Naive thymus-derived CD8-positive, alpha-beta T cell (primary cell): ENCODE results near the gene WDR64. TPM values are rescaled to one million over a fixed set of nuclear protein-coding genes. Genes with fewer than 3 reads are reported as not detected.

Source experiments
- ATAC-seq, 2 donors: fragments of 150-1000 bp; cut with Tn5 transposase in 1 of 2; sonication (Bioruptor Pico), chemical (Tn5 transposase) in 1 of 2; 1 replicate in 1 of 2; 2 replicates in 1 of 2; pipeline ENCODE4 v1.10.0; 2021; ENCODE audit warnings: mild to moderate bottlenecking in 2 of 2, moderate library complexity in 2 of 2
- POLR2A ChIA-PET: fragments of 350-600 bp; sonication (Branson Sonifier 250); formaldehyde crosslinking; loops from one replicate; lab custom pipeline; 2021; ENCODE audit warnings: antibody characterized with exemption; lab: Charles Lee
- DNase-seq, 10 donors: peaks; one replicate each; pipeline versions ENCODE4 v3.0.0 to v3.0.0-alpha.2; 2020 to 2022
- H3K27ac Mint-ChIP-seq, 10 donors: one replicate each; pipeline ENCODE4 v1.8.0; 2020 to 2022; ENCODE audit warnings: mild to moderate bottlenecking in 10 of 10, mixed read lengths in 10 of 10, moderate library complexity in 4 of 10, inconsistent platforms in 1 of 10
- H3K27me3 Mint-ChIP-seq, 5 donors: one replicate each; pipeline ENCODE4 v1.8.0; 2021 to 2022; ENCODE audit warnings: mixed read lengths in 5 of 5
- H3K36me3 Mint-ChIP-seq, 3 donors: one replicate each; pipeline ENCODE4 v1.8.0; 2020 to 2022; ENCODE audit warnings: mixed read lengths in 3 of 3, mild to moderate bottlenecking in 2 of 3, inconsistent platforms in 1 of 3
- H3K4me1 Mint-ChIP-seq, 4 donors: one replicate each; pipeline ENCODE4 v1.8.0; 2021 to 2022; ENCODE audit warnings: mixed read lengths in 4 of 4
- H3K4me3 Mint-ChIP-seq, 10 donors: one replicate each; pipeline ENCODE4 v1.8.0; 2020 to 2022; ENCODE audit warnings: mild to moderate bottlenecking in 10 of 10, mixed read lengths in 10 of 10, moderate library complexity in 6 of 10, inconsistent platforms in 1 of 10
- H3K9me3 Mint-ChIP-seq, 9 donors: one replicate each; pipeline ENCODE4 v1.8.0; 2020 to 2022; ENCODE audit warnings: mixed read lengths in 9 of 9, mild to moderate bottlenecking in 3 of 9, inconsistent platforms in 1 of 9, moderate library complexity in 1 of 9
- polyA plus RNA-seq, 3 donors: library from polyadenylated mRNA; unstranded; fragments of 300-500 nt; fragmentation: Illumina TruSeq; gene quantifications; one replicate each; pipeline ENCODE4 v1.2.3, GENCODE V29; 2021
- total RNA-seq, 8 experiments: library from RNA in 2 of 8; stranded (reverse) in 2 of 8; gene quantifications; one replicate each; pipeline ENCODE4 v1.2.3 and lab custom pipeline; 2021 to 2026

The WDR64 gene
- total and polyA plus RNA-seq, 5 experiments from 2014 or later, result 0.28 to 0.69 (median 0.49) TPM; not detected in 2

GRCh38 chr1:241767737-241768136 is 115.7 kb downstream of the WDR64 start:
- POLR2A ChIA-PET, result no interaction called here
- no peak for DNase-seq
- no peak overlapping the region for H3K4me3 Mint-ChIP-seq

GRCh38 chr1:241770115-241770514 is 118.0 kb downstream of the WDR64 start:
- ATAC-seq (peak; percentile 54 to 97), DNase-seq (peak in 5 of 10 donors; percentile 2 to 22 (median 8))
- Mint-ChIP-seq H3K36me3 (no peaks in the 10 kb centered on the region), H3K9me3 (no peaks in the 10 kb centered on the region), H3K27me3 (peaks cover 0 to 3% (median 0%) of the 10 kb centered on the region in 5 donors), H3K4me3 (peak overlapping the region in 3 of 10 donors; percentile 2 to 52 (median 13)), H3K4me1 (peaks cover 6 to 14% (median 12%) of the 10 kb centered on the region in 4 donors), H3K27ac (peak overlapping the region in 4 of 10 donors; percentile 20 to 61 (median 46))
- POLR2A ChIA-PET, result no interaction called here

More at GRCh38 chr1:241767737-241768136, 115.7 kb downstream of the WDR64 start:
- Mint-ChIP-seq H3K4me1 (peaks cover 6 to 14% (median 12%) of the 10 kb centered on the region in 4 donors), H3K9me3 (no peaks in the 10 kb centered on the region), H3K27ac (no peak overlapping the region), H3K36me3 (no peaks in the 10 kb centered on the region), H3K27me3 (peaks cover 0 to 5% (median 1%) of the 10 kb centered on the region in 5 donors)
- ATAC-seq, result no peak

GRCh38 chr1:241771117-241771516 is 119.0 kb downstream of the WDR64 start:
- Mint-ChIP-seq H3K36me3 (no peaks in the 10 kb centered on the region), H3K27ac (no peak overlapping the region), H3K4me3 (no peak overlapping the region), H3K9me3 (no peaks in the 10 kb centered on the region), H3K4me1 (peaks cover 6 to 14% (median 12%) of the 10 kb centered on the region in 4 donors), H3K27me3 (peaks cover 0 to 3% (median 0%) of the 10 kb centered on the region in 5 donors)
- POLR2A ChIA-PET, result no interaction called here
- ATAC-seq, result no peak
- no peak for DNase-seq

- Mint-ChIP-seq H3K4me3 (no peak overlapping the region), H3K4me1 (peaks cover 3 to 14% (median 12%) of the 10 kb centered on the region in 4 donors), H3K9me3 (no peaks in the 10 kb centered on the region), H3K27me3 (no peaks in the 10 kb centered on the region), H3K36me3 (no peaks in the 10 kb centered on the region), H3K27ac (no peak overlapping the region)
- POLR2A ChIA-PET, result no interaction called here
- ATAC-seq (no peak), DNase-seq (no peak)
Observed at GRCh38 chr1:241772932-241773500, 120.9 kb downstream of the WDR64 start.

- H3K9me3 Mint-ChIP-seq, result peaks cover 0 to 3% (median 0%) of the 10 kb centered on the region in 9 donors
- H3K4me3 Mint-ChIP-seq, result no peak overlapping the region
- no peak for ATAC-seq
- peaks cover 0 to under 1% (median 0%) of the 10 kb centered on the region in 5 donors for H3K27me3 Mint-ChIP-seq
- POLR2A ChIA-PET, result no interaction called here
- peaks cover 3 to 14% (median 12%) of the 10 kb centered on the region in 4 donors for H3K4me1 Mint-ChIP-seq
- no peak overlapping the region for H3K27ac Mint-ChIP-seq
- peaks cover 0 to 7% (median 3%) of the 10 kb centered on the region in 3 donors for H3K36me3 Mint-ChIP-seq
- no peak for DNase-seq
Observed at GRCh38 chr1:241773991-241774390, 121.9 kb downstream of the WDR64 start.

- Mint-ChIP-seq H3K4me1 (peaks cover 0 to 6% (median 5%) of the 10 kb centered on the region in 4 donors), H3K27me3 (peaks cover 0 to 3% (median 1%) of the 10 kb centered on the region in 5 donors), H3K36me3 (peaks cover 0 to 12% (median 6%) of the 10 kb centered on the region in 3 donors), H3K4me3 (no peak overlapping the region), H3K27ac (no peak overlapping the region), H3K9me3 (peaks cover 0 to 8% (median 2%) of the 10 kb centered on the region in 9 donors)
- ATAC-seq, result no peak
- DNase-seq, result no peak
- POLR2A ChIA-PET, result no interaction called here
Observed at GRCh38 chr1:241775021-241775420, 122.9 kb downstream of the WDR64 start.

GRCh38 chr1:241776911-241777310 is 124.8 kb downstream of the WDR64 start:
- no peak for DNase-seq
- H3K36me3 Mint-ChIP-seq, result peaks cover 0 to 13% (median 6%) of the 10 kb centered on the region in 3 donors
- H3K27me3 Mint-ChIP-seq, result peaks cover 0 to 7% (median 2%) of the 10 kb centered on the region in 5 donors
- no peaks in the 10 kb centered on the region for H3K4me1 Mint-ChIP-seq
- no peak overlapping the region for H3K4me3 Mint-ChIP-seq
- no peak for ATAC-seq
- POLR2A ChIA-PET, result no interaction called here
- peaks cover 0 to 8% (median 2%) of the 10 kb centered on the region in 9 donors for H3K9me3 Mint-ChIP-seq
- H3K27ac Mint-ChIP-seq, result no peak overlapping the region

GRCh38 chr1:241778117-241778516 is 126.0 kb downstream of the WDR64 start:
- H3K27me3 Mint-ChIP-seq, result peaks cover 0 to 9% (median 3%) of the 10 kb centered on the region in 5 donors
- no peak overlapping the region for H3K4me3 Mint-ChIP-seq
- H3K4me1 Mint-ChIP-seq, result no peaks in the 10 kb centered on the region
- POLR2A ChIA-PET, result no interaction called here
- peaks cover 0 to 8% (median 2%) of the 10 kb centered on the region in 9 donors for H3K9me3 Mint-ChIP-seq
- no peak overlapping the region for H3K27ac Mint-ChIP-seq
- ATAC-seq, result no peak
- DNase-seq, result no peak
- H3K36me3 Mint-ChIP-seq, result peaks cover 0 to 13% (median 6%) of the 10 kb centered on the region in 3 donors

GRCh38 chr1:241779897-241780296 is 127.8 kb downstream of the WDR64 start:
- ATAC-seq (no peak), DNase-seq (no peak)
- Mint-ChIP-seq H3K27me3 (peaks cover 0 to 12% (median 8%) of the 10 kb centered on the region in 5 donors), H3K27ac (no peak overlapping the region), H3K36me3 (peaks cover 0 to 13% (median 6%) of the 10 kb centered on the region in 3 donors), H3K4me3 (no peak overlapping the region), H3K4me1 (no peaks in the 10 kb centered on the region), H3K9me3 (peaks cover 0 to 8% (median 2%) of the 10 kb centered on the region in 9 donors)
- POLR2A ChIA-PET, result no interaction called here

- DNase-seq (no peak), ATAC-seq (no peak)
- Mint-ChIP-seq H3K9me3 (peaks cover 0 to 8% (median 2%) of the 10 kb centered on the region in 9 donors), H3K4me1 (no peaks in the 10 kb centered on the region), H3K36me3 (peaks cover 0 to 13% (median 6%) of the 10 kb centered on the region in 3 donors), H3K27ac (no peak overlapping the region), H3K27me3 (peaks cover 0 to 12% (median 8%) of the 10 kb centered on the region in 5 donors), H3K4me3 (no peak overlapping the region)
- POLR2A ChIA-PET, result no interaction called here
Observed at GRCh38 chr1:241782396-241782795, 130.3 kb downstream of the WDR64 start.

- DNase-seq (no peak), ATAC-seq (no peak)
- Mint-ChIP-seq H3K4me3 (no peak overlapping the region), H3K27me3 (peaks cover 0 to 7% (median 7%) of the 10 kb centered on the region in 5 donors), H3K27ac (no peak overlapping the region), H3K9me3 (no peaks in the 10 kb centered on the region), H3K36me3 (peaks cover 0 to 1% (median 0%) of the 10 kb centered on the region in 3 donors), H3K4me1 (no peaks in the 10 kb centered on the region)
- POLR2A ChIA-PET, result no interaction called here
Observed at GRCh38 chr1:241787691-241788090, 135.6 kb downstream of the WDR64 start.

- peaks cover 0 to 5% (median 4%) of the 10 kb centered on the region in 5 donors for H3K27me3 Mint-ChIP-seq
- H3K36me3 Mint-ChIP-seq, result peaks cover 0 to 1% (median 0%) of the 10 kb centered on the region in 3 donors
- POLR2A ChIA-PET, result no interaction called here
- ATAC-seq (no peak), DNase-seq (no peak)
- H3K4me3 Mint-ChIP-seq, result no peak overlapping the region
- no peaks in the 10 kb centered on the region for H3K9me3 Mint-ChIP-seq
- H3K4me1 Mint-ChIP-seq, result no peaks in the 10 kb centered on the region
- no peak overlapping the region for H3K27ac Mint-ChIP-seq
Observed at GRCh38 chr1:241789061-241789460, 137.0 kb downstream of the WDR64 start.

- DNase-seq, result no peak
- POLR2A ChIA-PET, result no interaction called here
- no peaks in the 10 kb centered on the region for H3K9me3 Mint-ChIP-seq
- H3K27me3 Mint-ChIP-seq, result peaks cover 0 to 2% (median 0%) of the 10 kb centered on the region in 5 donors
- peaks cover 0 to 1% (median 0%) of the 10 kb centered on the region in 4 donors for H3K4me1 Mint-ChIP-seq
- no peak overlapping the region for H3K4me3 Mint-ChIP-seq
- H3K36me3 Mint-ChIP-seq, result no peaks in the 10 kb centered on the region
- H3K27ac Mint-ChIP-seq, result no peak overlapping the region
- no peak for ATAC-seq
Observed at GRCh38 chr1:241799416-241799815, 147.3 kb downstream of the WDR64 start.
